CMK (cell line): ENCODE results near the gene SCEL.

ENCODE experiments used
- DNase-seq: peaks from one replicate; pipeline ENCODE4 v3.0.0-alpha.2; 2010; ENCODE audit warnings: low read depth

Gene SCEL

GRCh38 chr13:77521595-77522367 lies 13.7 kb upstream of the SCEL start:
- no peak for DNase-seq

DNA sequence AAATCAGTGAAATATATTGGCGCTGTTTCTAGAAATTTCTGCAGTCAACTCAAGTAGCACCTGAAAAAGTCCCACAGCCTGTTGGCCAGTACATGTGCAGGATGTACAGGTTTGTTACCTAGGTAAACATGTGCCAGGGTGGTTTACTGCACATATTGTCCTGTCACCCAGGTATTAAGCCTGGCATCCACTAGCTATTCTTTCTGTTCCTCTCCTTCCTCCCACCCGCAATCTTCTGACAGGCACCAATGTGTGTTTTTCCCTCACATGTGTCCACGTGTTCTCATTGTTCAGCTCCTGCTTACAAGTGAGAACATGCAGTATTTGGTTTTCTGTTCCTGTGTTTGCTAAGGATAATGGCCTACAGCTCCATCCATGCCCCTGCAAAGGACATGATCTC lies 13.1 kb upstream of the SCEL start:
- no peak for DNase-seq

GRCh38 chr13:77523386-77523785 lies 12.1 kb upstream of the SCEL start:
- DNase-seq: no peak

DNA sequence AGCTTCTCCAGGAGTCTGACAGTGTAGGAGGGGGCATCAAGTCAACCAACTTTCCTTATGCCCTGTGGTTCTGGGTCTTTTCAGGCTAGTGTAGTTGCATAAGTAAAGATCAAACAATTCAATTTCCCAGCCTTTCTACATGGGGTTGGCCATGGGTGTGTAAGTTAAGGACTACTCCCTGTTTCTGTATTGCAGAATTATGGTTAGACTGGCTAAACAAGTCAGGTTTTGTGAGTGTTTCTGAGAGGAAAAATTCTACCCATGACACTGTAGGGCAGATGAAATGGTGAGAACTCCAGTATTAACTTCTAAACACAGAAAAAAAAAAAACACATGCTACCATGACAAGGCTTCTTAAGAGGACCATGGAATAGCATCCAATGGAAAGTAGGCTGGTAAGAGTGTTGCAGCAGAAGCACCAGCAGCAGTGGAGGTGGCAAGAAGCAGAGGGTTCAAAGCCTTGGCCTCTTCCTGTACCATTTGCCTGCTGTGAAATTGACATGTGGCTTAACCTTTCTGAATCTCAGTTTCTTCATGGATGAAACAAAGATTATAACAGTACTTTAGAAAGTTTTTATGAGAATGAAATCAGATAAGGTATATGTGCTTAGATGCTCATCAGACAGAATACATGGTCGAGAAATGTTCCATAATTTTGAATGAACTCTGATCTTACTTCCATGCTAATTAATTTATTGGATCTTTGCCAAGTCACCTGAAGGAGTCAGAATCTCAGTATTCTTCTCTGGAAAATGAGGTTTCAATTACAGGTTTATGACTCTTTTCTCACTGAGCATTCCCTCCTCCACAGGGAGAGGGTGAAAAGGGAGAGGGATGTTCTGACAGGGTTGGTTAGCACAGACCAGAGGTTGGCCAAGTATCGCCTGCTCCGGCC lies 11.4 kb upstream of the SCEL start:
- DNase-seq: no peak

- DNase-seq: no peak
Observed at GRCh38 chr13:77528414-77528813, 7.1 kb upstream of the SCEL start.

DNA sequence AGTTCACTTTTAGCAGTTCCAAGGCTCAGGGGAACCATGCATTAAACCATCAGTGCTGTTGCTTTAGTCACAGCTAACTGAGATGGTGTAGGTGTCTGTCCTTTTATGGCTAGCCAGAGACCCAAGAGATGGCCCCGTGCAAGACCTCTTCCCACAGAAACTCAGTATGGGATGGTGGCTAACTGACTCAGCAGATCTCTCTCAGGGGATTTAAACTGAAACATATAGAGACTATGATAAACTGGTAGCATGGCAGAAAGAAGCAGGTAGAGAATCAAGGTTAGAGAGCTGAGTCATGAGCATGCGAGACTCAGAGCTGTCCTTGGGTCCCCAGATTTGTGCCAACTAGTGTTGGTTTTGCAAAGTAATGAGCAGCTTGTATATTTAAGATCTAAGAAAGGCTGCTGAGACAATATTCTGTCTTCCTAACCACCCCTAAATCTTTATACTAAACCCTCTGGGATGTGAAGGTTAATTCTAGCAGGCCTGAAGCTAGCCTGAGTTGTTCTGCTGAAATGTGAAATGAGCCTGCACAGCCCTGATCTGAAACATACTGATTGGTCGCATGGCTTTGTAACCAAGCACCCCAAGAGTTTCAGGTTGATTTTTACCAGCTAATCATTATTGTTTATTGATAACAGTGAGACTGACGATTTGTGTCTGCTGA lies 6.5 kb upstream of the SCEL start:
- no peak for DNase-seq

GRCh38 chr13:77529501-77529840 lies 6.0 kb upstream of the SCEL start:
- no peak for DNase-seq

DNA sequence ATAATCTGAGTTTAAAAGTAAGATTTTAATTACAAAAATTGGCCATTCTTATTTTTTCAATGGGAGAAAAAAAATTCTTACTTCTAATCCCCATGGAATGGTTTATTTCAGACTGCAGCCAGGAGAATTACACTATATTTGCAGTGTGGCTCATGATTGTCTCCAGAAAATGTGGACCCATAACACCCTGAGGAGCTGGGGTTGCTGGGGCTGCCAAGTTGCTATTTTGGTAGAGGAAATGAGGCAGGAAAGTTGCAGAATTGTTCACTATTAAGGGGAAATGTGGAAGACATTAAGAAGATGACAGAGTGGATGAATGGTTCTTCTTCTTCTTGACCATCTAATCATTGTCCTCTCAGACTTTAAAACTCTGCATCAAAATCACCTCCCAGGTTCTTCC lies 4.6 kb upstream of the SCEL start:
- DNase-seq: no peak

- no peak for DNase-seq
Observed at GRCh38 chr13:77532983-77533382, 2.5 kb upstream of the SCEL start.

DNA sequence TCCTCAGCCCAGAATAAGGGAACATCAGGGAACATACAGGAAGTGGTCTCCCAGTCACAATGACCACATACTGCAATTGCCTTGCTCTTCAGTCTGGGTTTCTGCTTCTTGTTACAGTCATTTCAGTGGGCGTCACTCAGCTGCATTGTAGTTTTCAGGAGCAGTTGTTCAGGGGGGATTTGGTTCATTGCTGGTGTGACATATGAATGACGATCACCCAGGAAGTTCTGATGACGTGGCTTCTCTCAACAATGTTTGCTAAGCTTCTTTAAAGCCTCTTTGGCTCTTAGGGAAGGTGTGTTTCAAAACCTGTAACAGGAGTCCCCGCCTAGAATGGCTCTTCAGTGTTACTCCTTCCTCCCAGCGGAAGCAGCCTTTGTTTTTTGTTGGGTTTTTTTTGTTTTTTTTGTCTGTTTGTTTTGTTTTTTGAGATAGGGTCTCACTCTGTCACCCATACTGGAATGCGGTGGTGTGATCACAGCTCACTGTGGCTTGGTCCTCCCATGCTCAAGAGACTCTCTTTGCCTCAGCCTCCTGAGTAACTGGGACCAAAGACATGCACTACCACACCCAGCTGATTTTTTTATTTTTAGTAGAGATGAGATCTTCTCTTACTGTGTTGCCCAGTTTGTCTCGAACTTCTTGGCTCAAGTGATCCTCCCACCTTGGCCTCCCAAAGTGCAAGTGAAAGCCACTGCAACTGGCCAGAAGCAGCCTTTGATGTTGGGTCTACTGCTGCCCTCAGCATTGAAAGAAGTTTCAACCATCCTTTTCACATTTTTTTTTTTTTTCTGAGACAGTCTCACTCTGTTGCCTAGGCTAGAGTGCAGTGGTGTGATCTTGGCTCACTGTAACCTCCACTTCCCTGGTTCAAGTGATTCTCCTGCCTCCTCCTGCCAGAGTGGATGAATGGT lies 1.4 kb upstream of the SCEL start:
- no peak for DNase-seq

GRCh38 chr13:77536358-77536757 lies 852 bp downstream of the SCEL start:
- DNase-seq: no peak

GRCh38 chr13:77537289-77537919 lies 1.9 kb downstream of the SCEL start:
- no peak for DNase-seq

DNA sequence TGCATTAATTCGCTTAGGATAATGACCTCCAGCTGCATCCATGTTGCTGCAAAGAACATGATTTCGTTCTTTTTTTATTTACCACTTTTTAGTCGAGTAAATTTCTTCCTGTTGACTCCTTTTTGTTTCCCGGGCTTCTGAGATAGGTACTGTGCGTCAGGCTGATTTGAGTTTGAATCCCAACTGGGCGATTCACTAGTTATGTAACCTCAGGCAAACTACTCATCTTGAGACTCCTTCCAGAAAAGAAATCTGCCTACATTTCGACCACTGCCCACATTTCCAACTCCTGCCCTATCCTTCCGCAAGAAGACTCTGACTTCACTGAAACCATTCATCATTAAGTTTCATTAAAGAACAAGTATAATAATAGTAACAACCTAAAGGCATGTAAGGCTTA lies 8.2 kb downstream of the SCEL start:
- no peak for DNase-seq

- DNase-seq: no peak
Observed at GRCh38 chr13:77544355-77544754, 8.8 kb downstream of the SCEL start.

DNA sequence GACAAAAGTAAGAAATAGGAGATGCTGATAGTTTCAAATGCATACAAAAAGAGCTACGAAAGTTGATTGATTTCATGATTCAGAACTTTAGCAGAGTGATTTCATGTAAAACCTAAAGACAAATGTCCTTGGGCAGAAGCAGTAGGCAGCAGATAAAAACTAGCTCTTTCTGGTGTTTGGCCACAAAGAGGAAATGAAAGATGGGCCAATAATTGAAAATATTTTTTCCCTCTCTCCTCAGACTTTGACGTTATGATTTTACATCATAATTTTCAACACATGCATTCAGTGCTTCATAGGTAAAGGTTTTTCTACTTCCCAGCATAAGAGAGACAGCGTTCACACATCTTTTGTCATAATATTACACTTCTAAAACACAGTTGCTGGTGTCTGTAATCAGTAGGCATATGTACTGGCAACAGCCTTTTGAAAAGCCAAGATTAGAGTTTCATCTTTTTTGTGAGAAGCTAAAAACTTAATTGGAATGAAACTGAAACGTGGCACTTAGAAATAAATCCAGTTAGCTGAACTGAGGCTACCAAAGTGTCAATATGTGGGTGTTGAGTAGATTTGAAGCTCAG lies 9.3 kb downstream of the SCEL start:
- DNase-seq: no peak

GRCh38 chr13:77545626-77546412 lies 10.3 kb downstream of the SCEL start:
- DNase-seq: no peak

GRCh38 chr13:77548095-77548494 lies 12.6 kb downstream of the SCEL start:
- DNase-seq: no peak

DNA sequence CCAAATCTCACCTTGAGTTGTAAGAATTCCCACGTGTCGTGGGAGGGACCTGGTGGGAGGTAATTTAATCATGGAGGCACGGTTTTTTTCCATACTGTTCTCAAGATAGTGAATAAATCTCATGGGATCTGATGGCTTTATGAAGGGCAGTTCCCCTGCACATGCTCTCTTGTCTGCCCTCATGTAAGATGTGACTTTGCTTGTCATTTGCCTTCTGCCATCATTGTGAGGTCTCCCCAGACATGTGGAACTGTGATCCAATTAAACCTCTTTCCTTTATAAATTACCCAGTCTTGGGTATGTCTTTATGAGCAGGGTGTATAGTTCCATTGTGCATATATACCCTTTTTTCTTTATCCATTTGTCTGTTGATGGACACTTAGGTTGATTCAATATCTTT lies 13.1 kb downstream of the SCEL start:
- no peak for DNase-seq

DNA sequence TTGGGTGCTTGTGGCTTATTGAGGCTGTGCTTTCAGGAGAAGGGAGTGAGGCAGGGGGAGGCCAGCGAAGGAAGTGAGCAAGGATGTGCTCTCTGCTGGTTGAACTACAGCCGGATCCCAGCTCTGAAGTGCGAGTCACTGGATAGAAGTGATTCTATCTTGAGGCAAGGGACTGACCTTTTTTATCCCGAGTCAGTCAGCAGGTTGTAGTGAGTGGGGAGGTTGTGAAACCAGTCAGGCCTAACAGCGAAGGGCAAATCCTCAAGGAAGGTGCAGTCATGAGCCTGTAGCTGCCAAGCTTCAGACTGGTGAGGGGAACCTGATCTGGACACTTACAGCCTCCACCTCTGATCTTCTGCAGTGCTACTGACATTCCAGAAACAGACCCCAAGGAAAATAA lies 18.6 kb downstream of the SCEL start:
- no peak for DNase-seq

DNA sequence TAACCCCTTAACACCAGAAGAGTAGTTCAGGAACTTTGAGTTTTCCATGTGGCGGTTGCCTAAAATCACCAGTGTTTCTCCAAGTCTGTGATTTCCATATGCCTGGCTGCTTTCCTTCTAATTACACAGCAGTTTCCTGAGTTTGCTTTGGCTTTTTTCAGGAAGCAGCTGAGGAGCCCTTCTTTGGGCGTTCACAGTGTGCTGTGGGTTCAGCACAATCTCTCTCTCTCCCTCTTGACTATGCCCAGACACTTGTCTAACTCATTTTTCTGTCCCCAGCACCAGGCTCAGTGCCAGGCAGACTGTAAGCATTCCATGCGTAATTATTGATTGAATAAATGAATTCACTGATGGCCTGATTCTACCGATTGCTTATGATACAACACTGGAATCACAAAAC lies 19.7 kb downstream of the SCEL start:
- DNase-seq: no peak
